Choroid plexus epithelial cell (primary cell): Measurements from ENCODE around the gene PKD1L1.

Source experiments
- DNase-seq: peaks from one replicate; pipeline ENCODE4 v3.0.0-alpha.2; 2010; ENCODE audit warnings: low read depth
- H3K4me3 ChIP-seq: 2 replicates; pipeline ENCODE4 v1.5.1; 2011; ENCODE audit warnings: low read depth, mild to moderate bottlenecking, control low read depth, low read length, moderate library complexity
- TF ChIP-seq, protein P1 (sequence below): conservative IDR thresholded peaks from 2 replicates; pipeline ENCODE4 v1.5.1; 2011; ENCODE audit warnings: low read depth, mild to moderate bottlenecking, control low read depth, inconsistent platforms, low read length, moderate library complexity

PKD1L1 gene

GRCh38 chr7:47738563-47739166 lies 209.6 kb downstream of the PKD1L1 start:
- H3K4me3 ChIP-seq: no peak overlapping the region
- DNase-seq: no peak
- TF ChIP-seq, protein P1, sequence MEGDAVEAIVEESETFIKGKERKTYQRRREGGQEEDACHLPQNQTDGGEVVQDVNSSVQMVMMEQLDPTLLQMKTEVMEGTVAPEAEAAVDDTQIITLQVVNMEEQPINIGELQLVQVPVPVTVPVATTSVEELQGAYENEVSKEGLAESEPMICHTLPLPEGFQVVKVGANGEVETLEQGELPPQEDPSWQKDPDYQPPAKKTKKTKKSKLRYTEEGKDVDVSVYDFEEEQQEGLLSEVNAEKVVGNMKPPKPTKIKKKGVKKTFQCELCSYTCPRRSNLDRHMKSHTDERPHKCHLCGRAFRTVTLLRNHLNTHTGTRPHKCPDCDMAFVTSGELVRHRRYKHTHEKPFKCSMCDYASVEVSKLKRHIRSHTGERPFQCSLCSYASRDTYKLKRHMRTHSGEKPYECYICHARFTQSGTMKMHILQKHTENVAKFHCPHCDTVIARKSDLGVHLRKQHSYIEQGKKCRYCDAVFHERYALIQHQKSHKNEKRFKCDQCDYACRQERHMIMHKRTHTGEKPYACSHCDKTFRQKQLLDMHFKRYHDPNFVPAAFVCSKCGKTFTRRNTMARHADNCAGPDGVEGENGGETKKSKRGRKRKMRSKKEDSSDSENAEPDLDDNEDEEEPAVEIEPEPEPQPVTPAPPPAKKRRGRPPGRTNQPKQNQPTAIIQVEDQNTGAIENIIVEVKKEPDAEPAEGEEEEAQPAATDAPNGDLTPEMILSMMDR: no peak

DNA sequence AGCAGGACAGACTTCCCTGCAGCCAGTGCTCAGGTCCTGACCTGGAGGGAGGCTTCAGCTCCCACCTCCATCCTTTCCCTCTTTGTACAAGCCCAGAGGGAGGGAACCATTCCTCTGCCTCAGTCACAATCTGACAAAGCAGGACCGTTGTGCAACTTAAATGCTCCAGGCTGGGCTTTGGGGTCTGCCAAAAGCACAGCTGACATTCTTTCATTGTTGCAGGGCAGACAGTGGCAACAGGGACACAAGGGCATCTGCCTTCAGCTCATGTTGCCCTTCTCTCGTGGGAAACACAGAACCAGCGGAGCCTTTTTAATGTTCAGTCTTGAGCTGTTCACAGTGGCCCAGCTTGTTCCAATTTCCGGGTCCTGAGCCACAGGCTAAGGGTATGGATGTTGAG lies 210.7 kb downstream of the PKD1L1 start:
- DNase-seq: no peak
- TF ChIP-seq, protein P1: no peak
- H3K4me3 ChIP-seq: no peak overlapping the region

DNA sequence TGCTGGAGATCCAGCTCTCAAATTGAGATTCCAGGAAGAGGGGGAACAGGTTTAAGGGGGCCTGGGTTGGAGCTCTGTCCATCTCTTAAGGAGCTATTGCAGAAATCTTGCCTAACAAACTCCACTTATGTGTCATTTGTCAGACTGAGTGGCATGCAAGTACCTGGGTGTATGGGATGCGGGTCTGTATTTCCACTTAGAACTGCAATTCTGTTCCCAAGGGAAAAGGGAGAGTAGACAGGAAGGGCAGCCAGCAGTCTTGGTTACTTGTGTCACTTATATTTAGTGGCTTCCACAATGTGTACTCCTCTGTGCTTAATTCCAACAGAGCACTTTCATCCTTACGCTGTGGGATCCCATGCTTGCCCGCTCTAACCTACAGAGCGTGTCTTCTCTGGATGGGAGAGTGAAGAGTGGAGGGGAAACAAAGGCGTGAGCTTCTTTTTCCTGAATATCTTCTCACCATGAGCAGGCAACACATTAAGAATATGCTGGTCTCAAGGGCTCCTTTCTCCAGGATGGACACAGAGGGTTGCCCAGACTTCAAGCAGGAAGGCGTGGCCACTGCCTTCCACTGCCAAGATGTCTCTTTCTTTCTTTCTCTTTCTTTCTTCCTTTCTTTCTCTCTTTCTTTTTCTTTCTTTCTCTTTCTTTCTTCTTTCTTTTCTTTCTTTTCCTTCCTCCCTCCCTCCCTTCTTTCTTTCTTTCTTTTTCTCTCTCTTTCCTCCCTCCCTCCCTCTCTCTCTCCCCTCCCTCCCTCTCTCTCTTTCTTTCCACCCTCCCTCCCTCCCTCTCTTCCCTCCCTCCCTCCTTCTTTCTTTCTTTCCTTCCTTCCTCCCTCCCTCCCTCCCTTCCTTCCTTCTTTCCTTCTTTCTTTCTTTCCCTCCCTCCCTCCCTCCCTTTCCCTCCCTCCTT lies 212.6 kb downstream of the PKD1L1 start:
- no peak for DNase-seq
- TF ChIP-seq, protein P1: no peak

DNA sequence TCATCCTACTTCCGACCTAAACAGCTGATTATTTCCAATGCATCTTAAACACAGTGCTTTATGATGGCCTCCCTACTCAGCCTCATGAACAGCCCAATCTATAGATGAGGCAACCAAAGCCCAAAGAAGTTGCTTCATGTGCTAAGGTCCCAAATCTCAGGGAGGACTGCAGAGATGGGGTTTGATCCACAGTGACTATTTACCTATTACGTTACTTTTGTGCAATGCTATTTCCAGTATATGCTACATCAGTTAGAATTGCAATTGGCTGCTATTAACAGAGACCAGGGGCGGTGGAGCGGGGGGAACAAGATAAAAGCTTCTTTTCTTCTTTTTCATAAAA lies 213.3 kb downstream of the PKD1L1 start:
- TF ChIP-seq, protein P1: no peak

More for the DNA sequence above, 212.6 kb downstream of the PKD1L1 start:
- H3K4me3 ChIP-seq: no peak overlapping the region

DNA sequence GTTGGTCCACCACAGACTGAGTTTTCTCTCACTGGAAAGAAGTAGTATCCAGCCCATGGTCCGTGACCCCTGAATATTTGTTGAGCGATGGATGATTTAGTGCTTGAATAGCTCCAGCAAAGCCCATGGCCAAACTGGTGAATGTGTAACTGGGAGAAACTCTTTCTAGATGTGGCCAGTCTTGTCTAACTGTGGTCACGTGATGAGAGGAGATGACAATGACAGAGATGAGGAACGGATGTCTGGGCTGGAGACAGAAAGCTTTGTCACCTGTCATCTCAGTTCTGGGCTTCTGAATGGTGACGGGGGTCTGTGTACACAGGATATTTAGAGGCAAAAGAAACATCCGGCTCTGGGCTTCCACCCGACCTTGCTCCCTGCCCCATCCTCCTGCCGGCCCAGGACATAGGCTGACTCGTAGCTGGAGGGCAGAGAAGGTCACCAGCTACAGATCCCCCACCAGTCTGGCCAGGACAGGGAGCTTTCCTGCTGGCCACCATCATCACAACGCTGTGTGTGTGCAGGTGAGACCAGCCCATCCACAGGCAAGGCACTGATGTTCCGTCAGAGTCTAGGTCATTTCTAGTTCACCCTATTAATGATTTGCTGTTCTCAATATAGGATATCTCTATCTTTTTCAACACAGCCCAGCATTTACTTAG lies 213.8 kb downstream of the PKD1L1 start:
- TF ChIP-seq, protein P1: no peak

More for the DNA sequence above, 213.3 kb downstream of the PKD1L1 start:
- H3K4me3 ChIP-seq: no peak overlapping the region
- no peak for DNase-seq

DNA sequence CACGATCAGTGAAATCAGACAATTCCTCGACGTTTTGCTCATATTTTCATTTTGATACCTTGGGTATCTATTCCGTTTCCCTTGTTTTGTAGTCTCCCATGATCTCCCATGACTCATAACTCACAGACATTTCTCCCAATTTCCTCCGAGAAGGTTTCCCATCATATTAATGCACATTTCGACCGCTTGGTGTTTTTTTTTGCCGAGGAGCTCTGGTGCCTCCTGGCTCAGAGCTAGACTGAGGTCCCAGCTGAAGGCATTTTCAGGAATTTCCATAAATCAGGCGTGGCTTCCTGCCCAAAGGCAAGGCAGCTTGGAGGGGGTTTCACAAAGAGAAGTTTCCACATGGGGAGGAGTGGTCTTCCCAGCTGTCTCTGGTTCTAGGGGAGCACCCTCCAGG lies 218.1 kb downstream of the PKD1L1 start:
- TF ChIP-seq, protein P1: no peak

More for the DNA sequence above, 213.8 kb downstream of the PKD1L1 start:
- H3K4me3 ChIP-seq: no peak overlapping the region
- no peak for DNase-seq

More for the DNA sequence above, 218.1 kb downstream of the PKD1L1 start:
- peak; percentile 13 for DNase-seq
- no peak overlapping the region for H3K4me3 ChIP-seq
